ENCODE results near the gene RANBP9.

RANBP9 gene

DNA sequence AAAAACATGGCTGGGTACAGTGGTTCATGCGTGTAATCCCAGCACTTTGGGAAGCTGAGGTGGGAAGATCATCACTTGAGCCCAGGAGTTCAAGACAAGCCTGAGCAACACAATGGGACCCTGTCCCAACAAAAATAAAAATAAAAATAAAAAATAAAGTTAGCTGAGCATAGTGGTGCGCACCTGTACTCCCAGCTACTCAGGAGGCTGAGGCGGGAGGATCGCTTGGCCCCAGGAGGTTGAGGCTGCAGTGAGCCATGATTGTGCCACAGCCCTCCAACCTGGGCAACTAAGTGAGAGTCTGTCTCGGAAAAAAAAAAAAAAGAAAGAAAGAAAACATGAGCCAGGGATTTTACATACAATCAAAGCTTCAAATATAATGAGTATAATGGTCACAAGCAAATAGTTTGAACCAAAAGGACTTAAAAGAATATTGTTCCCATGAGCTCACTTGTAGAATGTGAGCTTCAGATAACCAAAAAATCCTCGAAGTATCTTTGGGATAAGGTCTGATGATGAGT is 31.1 kb downstream of the RANBP9 start:
- no peak for ATAC-seq
- TF ChIP-seq ARNTL (CRISPR knock-in tag; IDR thresholded peaks at IDR 0.05; ENCODE audit: borderline replicate concordance, low read depth) = no peak
- no peak for TF ChIP-seq ZFP3 (CRISPR knock-in tag; IDR thresholded peaks at IDR 0.05)
- TF ChIP-seq RARB (CRISPR knock-in tag; IDR thresholded peaks at IDR 0.05) = no peak
- TF ChIP-seq, protein P1, sequence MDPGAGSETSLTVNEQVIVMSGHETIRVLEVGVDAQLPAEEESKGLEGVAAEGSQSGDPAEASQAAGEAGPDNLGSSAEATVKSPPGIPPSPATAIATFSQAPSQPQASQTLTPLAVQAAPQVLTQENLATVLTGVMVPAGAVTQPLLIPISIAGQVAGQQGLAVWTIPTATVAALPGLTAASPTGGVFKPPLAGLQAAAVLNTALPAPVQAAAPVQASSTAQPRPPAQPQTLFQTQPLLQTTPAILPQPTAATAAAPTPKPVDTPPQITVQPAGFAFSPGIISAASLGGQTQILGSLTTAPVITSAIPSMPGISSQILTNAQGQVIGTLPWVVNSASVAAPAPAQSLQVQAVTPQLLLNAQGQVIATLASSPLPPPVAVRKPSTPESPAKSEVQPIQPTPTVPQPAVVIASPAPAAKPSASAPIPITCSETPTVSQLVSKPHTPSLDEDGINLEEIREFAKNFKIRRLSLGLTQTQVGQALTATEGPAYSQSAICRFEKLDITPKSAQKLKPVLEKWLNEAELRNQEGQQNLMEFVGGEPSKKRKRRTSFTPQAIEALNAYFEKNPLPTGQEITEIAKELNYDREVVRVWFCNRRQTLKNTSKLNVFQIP (CRISPR knock-in tag; IDR thresholded peaks at IDR 0.05; ENCODE audit: borderline replicate concordance, low read depth) = no peak
- no peak for TF ChIP-seq TSHZ2 (CRISPR knock-in tag; IDR thresholded peaks at IDR 0.05)
- TF ChIP-seq BACH2 (CRISPR knock-in tag; IDR thresholded peaks at IDR 0.05; ENCODE audit: borderline replicate concordance) = no peak
- TF ChIP-seq ISL1 (CRISPR knock-in tag; IDR thresholded peaks at IDR 0.05) = no peak
- TF ChIP-seq ZFP30 (CRISPR knock-in tag; IDR thresholded peaks at IDR 0.05) = no peak
- TF ChIP-seq CREB5 (CRISPR knock-in tag; IDR thresholded peaks at IDR 0.05; ENCODE audit: low read depth) = no peak
- TF ChIP-seq TOX (CRISPR knock-in tag; IDR thresholded peaks at IDR 0.05; ENCODE audit: borderline replicate concordance) = no peak
- TF ChIP-seq OSR1 (CRISPR knock-in tag; IDR thresholded peaks at IDR 0.05) = no peak
- TF ChIP-seq ESRRG (CRISPR knock-in tag; IDR thresholded peaks at IDR 0.05) = no peak
- TF ChIP-seq SNAI2 (CRISPR knock-in tag; IDR thresholded peaks at IDR 0.05) = no peak

DNA sequence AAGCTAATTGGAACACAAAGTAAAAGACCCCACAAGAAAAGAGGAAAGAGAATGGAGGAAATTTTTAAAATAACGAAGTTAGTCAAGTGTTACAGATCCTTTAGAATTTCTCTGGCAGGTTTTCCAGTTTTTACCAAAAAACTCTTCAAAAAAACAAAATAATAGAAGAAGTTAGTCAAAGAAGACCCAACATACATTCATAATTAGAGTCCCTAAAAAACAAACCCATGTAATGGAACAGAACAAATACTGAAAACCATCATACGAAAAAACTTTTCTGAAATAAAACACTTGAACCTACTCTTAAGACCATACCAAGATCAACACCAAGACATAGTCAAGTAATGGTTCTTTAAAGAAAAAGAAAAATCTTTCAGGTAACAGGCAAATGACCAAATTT is 31.6 kb downstream of the RANBP9 start:
- no peak for ATAC-seq
- TF ChIP-seq ZFP3 (CRISPR knock-in tag; IDR thresholded peaks at IDR 0.05) = no peak
- no peak for TF ChIP-seq SNAI2 (CRISPR knock-in tag; IDR thresholded peaks at IDR 0.05)
- TF ChIP-seq ZNF565 (CRISPR knock-in tag; conservative IDR thresholded peaks at IDR 0.05; ENCODE audit: low read depth) = no peak
- TF ChIP-seq GLIS3 (CRISPR knock-in tag; IDR thresholded peaks at IDR 0.05) = no peak
- TF ChIP-seq TSHZ2 (CRISPR knock-in tag; IDR thresholded peaks at IDR 0.05) = no peak
- no peak for TF ChIP-seq BACH2 (CRISPR knock-in tag; IDR thresholded peaks at IDR 0.05; ENCODE audit: borderline replicate concordance)
- TF ChIP-seq ARNTL (CRISPR knock-in tag; IDR thresholded peaks at IDR 0.05; ENCODE audit: borderline replicate concordance, low read depth) = no peak

- no peak for ATAC-seq
- TF ChIP-seq ARNTL (CRISPR knock-in tag; IDR thresholded peaks at IDR 0.05; ENCODE audit: borderline replicate concordance, low read depth) = no peak
- TF ChIP-seq, protein P2, sequence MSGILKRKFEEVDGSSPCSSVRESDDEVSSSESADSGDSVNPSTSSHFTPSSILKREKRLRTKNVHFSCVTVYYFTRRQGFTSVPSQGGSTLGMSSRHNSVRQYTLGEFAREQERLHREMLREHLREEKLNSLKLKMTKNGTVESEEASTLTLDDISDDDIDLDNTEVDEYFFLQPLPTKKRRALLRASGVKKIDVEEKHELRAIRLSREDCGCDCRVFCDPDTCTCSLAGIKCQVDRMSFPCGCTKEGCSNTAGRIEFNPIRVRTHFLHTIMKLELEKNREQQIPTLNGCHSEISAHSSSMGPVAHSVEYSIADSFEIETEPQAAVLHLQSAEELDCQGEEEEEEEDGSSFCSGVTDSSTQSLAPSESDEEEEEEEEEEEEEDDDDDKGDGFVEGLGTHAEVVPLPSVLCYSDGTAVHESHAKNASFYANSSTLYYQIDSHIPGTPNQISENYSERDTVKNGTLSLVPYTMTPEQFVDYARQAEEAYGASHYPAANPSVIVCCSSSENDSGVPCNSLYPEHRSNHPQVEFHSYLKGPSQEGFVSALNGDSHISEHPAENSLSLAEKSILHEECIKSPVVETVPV (CRISPR knock-in tag; IDR thresholded peaks at IDR 0.05) = no peak
- TF ChIP-seq, protein P1 (CRISPR knock-in tag; IDR thresholded peaks at IDR 0.05; ENCODE audit: borderline replicate concordance, low read depth) = no peak
Observed at GRCh38 chr6:13678255-13678983, 33.2 kb downstream of the RANBP9 start.

All from SK-N-SH treated with all-trans-retinoic acid at 6 μM for 48 hours (cell line).